MV-4-11 (cell line): ENCODE data around the gene KDM4B.
"Not testable (repeated sequence)": the region's sequence is repeated elsewhere in the genome, so short reads cannot be mapped to it uniquely, and the experiment has no call there.

Experiments used
- DNase-seq: peaks from one replicate; lab custom pipeline; 2025; lab: John Stamatoyannopoulos, UW

Gene KDM4B

GRCh38 chr19:4968462-4969291 is at the start of gene KDM4B:
Gene KDM4B (plus strand): TSS chr19:4969113. CDS start chr19:5032891, 63,778 bp downstream.
- DNase-seq: peak; percentile 100

- DNase-seq: peak; percentile 34
Measured at GRCh38 chr19:4922530-4923275, 46.2 kb upstream of the KDM4B start.

- no peak for DNase-seq
Measured at GRCh38 chr19:4923276-4923747, 45.6 kb upstream of the KDM4B start.

- no peak for DNase-seq
Measured at GRCh38 chr19:4929186-4929585, 39.7 kb upstream of the KDM4B start.

- DNase-seq: no peak
Measured at GRCh38 chr19:4930664-4931063, 38.2 kb upstream of the KDM4B start.

- DNase-seq: no peak
Measured at GRCh38 chr19:4932711-4933110, 36.2 kb upstream of the KDM4B start.

- peak; percentile 93 for DNase-seq
Measured at GRCh38 chr19:4933528-4933927, 35.4 kb upstream of the KDM4B start.

GRCh38 chr19:4935444-4935843 is 33.5 kb upstream of the KDM4B start:
- DNase-seq: no peak

- no peak for DNase-seq
Measured at GRCh38 chr19:4937060-4937459, 31.9 kb upstream of the KDM4B start.

- DNase-seq: not testable (repeated sequence)
Measured at GRCh38 chr19:4938461-4938860, 30.5 kb upstream of the KDM4B start.

- DNase-seq: no peak
Measured at GRCh38 chr19:4939466-4939865, 29.4 kb upstream of the KDM4B start.

GRCh38 chr19:4941638-4942169 is 27.2 kb upstream of the KDM4B start:
- DNase-seq: not testable (repeated sequence)

GRCh38 chr19:4950650-4951049 is 18.3 kb upstream of the KDM4B start:
- DNase-seq: peak; percentile 49

GRCh38 chr19:4951656-4952055 is 17.3 kb upstream of the KDM4B start:
- DNase-seq: peak; percentile 85

- no peak for DNase-seq
Measured at GRCh38 chr19:4952945-4953344, 16.0 kb upstream of the KDM4B start.

GRCh38 chr19:4954320-4955149 is 14.4 kb upstream of the KDM4B start:
- DNase-seq: peak; percentile 81

GRCh38 chr19:4955274-4955673 is 13.6 kb upstream of the KDM4B start:
- no peak for DNase-seq

GRCh38 chr19:4957981-4958380 is 10.9 kb upstream of the KDM4B start:
- no peak for DNase-seq

- DNase-seq: no peak
Measured at GRCh38 chr19:4962085-4962619, 6.8 kb upstream of the KDM4B start.

- no peak for DNase-seq
Measured at GRCh38 chr19:4965061-4965460, 3.9 kb upstream of the KDM4B start.

GRCh38 chr19:4966591-4966990 is 2.3 kb upstream of the KDM4B start:
- no peak for DNase-seq
